DMS153 treated with DMSO at 0.1 percent for 48 hours (cell line): ENCODE measurements around the gene BRIX1.
A peak's percentile ranks its signal among the peaks of the same experiment; 100 is the strongest.
"Not testable (repeated sequence)": the region's sequence is repeated elsewhere in the genome, so short reads cannot be mapped to it uniquely, and the experiment has no call there.

ENCODE experiments used
- DNase-seq: peaks from one replicate; lab custom pipeline; 2025; ENCODE audit not compliant: unreplicated experiment; lab: John Stamatoyannopoulos, UW

BRIX1 gene

DNA sequence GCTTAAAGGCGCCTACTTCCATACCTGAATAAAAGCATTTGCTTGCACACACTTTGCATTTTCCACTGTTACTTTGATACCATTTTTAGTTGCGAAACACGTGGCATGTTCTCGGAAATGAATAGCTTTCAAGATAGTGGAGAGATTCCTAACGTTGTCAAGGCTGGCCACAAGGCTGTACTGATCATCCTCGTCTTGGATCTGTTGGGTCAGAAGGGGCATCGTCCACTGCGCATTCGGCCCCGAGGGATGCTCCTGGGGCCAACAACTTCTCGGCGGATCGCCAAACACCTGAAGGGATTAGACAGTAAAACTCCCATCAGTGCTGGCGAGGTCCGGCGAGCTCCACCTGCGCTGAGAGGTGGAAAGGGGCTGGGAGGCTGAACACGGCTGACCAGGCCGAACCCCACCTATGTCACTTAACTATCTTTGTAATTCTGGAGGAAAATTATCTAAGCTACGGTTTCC lies 806 bp upstream of the BRIX1 start:
- DNase-seq: no peak

DNA sequence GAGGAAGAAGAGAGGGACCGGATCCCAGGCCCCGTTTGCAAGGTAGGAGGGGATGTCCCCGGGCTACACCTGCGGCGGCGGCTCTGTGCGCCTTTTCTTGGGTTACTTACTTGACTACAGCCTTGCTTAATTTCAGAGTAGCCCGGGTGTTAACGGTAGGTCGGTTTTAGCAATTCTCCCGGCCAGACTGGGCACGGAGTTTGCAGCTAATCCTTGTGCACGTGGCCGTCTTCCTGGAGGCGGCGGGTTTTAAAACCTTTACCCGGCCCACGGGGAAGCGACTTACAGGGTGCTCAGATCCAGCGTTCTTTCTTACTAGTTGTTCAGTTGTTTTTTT lies 313 bp downstream of the BRIX1 start:
- DNase-seq: no peak

DNA sequence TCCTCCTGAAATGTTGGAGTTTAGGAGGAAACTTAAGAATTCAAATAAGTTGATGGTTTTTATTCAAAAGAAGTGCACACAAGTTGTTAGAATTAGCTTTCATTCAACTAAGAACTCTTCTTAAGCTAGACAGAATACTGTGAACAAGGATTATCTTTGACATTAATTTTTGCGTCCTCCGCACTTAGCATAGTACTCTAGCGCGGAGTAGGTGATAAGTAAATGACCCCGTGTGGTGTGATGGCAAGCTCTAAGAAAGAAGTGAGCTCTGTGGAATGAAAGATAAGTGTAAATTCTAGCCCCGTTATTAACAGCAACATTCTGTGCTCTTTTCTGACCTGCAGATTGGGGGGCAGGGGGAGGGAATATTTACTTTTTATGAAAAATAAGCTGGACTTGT lies 1.0 kb downstream of the BRIX1 start:
- no peak for DNase-seq

DNA sequence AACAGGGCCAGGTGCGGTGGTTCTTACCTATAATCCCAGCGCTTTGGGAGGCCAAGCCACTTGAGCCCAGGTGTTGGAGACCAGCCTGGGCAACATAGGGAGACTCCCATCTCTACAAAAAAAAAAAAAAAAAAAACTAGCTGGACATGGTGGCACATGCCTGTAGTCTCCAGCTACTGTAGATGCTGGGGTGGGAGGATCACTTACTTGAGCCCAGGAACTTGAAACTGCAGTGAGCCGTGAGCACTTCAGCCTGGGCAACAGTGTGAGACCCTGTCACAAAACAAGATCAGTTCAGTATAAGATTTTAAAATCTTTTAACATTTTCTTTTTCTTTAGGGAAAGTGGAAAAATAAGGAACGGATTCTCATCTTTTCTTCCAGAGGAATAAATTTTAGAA lies 2.5 kb downstream of the BRIX1 start:
- no peak for DNase-seq

DNA sequence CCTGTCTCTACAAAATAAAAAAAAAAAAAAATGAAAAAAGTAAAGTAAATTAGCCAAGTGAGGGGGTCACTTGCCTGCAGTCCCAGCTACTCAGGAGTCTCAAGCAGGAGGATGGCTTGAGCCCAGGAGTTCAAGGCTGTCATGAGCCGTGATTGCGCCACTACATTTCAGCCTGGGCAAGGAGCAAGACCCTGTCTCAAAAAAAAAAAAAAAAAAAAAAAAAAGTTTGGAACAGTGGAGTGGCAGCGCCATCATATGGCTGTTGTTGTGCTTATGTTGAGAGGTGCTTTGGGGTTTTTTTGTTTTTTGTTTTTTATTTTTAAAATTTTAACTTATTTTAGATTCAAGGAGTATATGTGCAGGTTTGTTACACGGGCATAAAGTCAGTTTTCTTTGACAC lies 3.6 kb downstream of the BRIX1 start:
- no peak for DNase-seq

DNA sequence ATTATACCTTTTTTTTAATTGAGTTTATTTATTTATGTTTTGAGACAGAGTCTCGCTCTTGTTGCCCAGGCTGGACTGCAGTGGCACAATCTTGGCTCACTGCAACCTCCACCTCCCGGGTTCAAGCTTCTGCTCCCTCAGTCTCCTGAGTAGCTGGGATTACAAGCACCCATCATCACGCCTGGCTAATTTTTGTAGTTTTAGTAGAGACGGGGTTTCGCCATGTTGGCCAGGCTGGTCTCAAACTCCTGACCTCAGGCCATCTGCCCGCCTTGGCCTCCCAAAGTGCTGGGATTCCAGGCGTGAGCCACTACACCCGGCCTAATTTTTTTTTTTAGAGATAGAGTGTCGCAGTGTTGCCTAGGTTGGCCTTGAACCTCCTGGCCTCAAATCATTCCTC lies 7.7 kb downstream of the BRIX1 start:
- not testable (repeated sequence) for DNase-seq

DNA sequence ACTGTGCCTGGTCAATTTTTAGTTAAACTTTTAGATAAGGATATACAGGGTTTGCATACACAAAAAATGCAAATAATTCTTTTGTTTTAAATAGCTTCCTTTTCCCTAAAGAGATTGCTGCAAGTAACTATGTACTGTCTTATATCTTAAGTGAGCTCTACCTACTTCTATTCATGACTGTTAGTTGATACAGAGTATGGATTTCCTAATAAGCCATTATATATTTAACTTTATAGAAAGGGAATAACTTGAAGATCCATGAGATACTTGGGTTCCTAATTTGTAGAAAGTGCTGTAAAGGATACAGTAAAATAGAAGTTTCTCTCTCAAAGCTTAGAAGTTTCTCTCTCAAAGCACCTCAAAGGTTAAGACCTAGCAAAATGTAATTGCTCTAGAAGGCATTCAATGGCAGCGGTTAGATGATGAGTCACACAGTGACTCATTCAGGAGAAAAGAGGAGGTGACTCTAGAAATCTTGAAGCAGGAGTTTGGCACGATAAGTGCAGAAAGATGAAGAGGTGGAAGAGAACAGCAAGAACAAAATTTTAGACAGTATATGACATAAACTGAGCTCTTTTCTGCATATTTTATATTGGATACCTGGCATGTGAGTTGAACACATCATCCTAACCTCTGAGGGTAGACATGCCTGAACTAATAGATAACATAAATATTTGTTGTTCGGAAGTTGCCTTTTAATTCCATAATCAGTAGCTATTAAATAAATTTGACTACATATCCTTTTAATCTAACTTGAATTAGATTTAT lies 8.4 kb downstream of the BRIX1 start:
- DNase-seq: no peak

DNA sequence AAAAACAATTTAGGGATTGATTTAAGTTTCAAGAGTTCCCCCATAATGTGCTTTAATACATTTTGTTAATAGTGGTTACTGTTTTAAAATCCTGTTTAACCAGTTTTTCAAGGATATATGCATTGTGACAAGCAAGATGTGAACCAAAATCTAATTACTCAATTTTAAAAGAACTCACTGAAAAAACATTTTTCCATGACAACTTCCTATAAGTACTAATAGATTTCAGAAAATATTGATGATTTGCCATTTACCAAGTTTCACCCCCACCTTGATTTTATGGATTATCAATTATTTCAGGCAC lies 8.9 kb downstream of the BRIX1 start:
- no peak for DNase-seq

DNA sequence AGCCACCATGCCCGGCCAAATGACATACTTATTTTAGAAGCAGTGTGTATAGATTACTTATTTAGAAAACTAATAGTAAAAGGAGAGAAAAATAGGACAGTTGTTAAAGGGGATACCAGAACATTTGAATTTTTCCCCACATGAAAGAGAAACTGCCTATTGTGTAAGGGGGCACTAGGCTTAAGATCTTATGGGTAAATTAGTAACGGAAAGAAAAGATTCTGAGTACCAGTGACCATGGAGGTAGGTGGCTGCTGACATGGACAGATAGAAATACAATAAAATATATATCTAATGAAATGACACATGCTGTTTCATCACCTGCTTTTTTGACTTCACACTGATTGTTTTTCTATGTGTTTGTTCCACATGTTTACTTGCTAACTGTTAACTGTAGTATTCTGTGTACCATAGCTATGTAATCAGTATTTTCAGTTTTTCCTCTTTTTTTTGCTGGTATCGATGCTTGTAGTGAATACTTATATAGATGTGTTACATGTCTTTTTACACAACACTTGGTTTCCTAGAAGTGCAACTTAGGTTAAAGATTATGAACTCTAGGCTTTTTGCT lies 10.9 kb downstream of the BRIX1 start:
- DNase-seq: no peak

DNA sequence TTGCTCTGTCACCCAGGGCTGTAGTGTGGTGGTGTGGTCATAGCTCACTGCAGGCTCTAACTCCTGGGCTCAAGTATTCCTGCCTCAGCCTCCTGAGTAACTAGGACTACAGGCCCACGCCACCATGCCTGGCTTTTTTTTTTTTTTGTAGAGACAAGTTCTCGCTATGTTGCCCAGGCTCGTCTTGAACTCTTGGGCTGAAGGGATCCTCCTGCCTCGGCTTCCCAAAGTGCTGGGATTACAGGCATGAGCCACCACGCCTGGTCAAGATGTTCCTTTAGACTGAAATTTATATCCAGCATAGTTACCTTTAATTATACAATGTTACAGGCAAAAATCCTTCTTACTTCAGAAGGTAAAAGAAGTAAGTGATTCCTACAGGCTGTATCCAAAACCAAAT lies 12.3 kb downstream of the BRIX1 start:
- no peak for DNase-seq

DNA sequence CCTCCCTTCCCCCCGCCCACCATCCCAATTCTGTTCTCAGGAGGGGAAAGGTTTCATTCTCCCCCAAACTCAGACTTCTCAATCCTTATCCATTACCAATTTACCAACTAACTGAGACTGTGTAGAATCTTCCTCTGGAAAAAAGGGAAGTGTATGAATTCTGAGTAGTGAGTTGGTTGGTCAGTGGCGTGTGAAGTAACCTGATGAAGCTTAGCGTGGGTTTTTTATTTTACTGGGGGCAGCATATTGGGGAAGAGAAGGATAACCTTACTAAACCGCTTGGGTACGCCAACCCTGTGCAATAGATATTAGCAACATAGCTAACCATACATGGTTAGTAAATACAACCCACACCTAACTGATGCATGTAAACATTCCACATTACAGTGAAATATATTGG lies 12.8 kb downstream of the BRIX1 start:
- DNase-seq: no peak

DNA sequence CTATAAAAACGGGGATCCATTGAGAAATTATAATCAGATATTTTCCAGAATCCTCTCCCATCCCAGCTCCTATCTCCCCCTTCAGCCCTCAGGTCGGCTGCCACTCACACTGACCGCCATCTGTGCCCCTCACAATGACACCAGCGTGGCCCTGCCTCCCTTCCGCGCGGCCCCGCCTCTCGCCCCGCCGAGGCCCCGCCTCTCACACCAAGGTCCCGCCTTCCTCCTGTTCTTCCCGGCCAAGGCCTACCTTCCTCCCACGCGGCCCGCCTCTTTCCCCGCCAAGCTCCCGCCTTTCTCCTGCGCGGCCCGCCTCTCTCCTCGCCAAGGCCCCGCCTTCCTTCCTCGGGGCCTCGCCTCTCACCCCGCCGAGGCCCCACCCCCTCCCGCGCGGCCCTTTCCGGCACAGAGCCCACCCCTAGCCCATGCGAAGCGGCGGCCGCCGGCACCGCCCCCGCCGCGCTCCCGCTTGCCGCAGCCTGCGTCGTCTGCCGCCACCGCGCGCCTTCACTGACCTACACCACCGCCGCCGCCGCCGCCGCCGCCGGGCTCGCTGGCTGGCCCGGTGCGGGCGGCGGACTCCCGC lies 13.7 kb downstream of the BRIX1 start, which contains the start of gene DNAJC21:
Gene DNAJC21 (plus strand): TSS at position 426 of the 586 bp plus-strand sequence. CDS start 261 bp downstream, outside the sequence.
- DNase-seq: peak; percentile 99

DNA sequence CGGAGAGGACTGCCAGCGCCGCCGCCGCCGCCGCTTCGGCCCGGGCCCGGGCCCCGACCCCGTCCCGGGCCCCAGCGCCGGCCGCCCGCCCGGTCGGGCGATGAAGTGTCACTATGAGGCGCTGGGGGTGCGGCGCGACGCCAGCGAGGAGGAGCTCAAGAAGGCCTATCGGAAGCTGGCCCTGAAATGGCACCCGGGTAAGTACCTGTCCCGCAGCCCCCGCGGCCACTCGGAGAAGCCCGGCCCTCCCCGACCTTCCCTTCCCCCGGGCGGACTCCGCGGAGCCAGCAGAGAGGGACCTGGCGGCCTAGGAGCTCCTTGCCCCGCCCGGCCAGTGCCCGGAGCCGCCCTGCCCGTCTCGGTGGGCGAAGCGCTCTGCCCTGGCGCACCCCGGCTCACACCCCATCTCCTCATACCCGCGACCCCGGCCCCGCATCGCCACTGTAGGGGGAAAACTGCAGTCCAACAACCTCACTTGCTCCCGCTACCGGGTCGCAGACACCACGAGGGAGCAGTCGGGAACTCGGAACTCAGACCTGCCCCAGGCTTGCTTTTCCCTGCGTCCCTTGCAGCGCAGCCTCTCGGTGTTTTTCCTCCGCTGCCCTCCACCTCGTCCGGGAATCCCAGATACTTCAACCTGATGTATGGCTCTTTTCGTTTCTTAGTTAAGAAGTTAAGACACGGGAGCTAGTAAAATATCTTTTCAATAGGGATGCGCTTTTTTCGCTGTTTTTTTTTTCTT lies 14.4 kb downstream of the BRIX1 start:
- DNase-seq: peak; percentile 56

DNA sequence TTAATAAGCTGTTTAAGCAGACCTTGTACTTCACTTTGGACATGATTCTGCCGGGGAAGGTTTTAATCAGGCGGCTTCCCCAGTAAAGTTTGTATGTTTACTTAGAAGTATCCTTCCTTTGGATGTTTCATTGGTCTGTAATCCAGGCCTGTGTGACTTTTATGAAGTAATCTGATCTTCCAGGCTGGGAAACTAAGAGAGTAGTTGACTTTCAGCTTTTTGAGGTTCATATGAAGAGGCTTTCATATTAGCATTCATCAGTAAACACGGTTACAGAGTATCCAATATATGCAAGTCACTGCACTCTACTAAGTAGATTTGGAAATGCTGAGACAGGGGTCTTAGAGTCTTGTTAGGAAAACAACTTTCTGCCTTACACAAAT lies 14.9 kb downstream of the BRIX1 start:
- no peak for DNase-seq

DNA sequence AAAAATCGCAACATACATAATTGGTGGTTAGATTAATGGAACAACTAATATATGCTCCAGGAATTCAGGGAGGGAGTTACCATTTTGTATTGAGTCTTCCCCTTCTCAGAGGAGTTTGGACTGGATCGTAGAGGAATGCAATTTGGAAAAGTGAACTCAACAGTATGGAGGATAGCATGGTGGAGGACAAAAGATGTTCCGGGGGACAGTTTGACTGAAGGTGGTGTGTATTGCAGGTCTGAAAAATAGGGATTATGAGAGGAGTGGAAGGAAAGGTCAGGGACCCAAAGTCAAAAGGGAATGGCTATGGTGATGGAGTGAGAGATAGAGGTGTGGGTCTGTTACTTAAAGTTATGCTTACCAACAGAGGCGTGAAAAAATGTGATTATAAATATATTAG lies 15.4 kb downstream of the BRIX1 start:
- DNase-seq: no peak

DNA sequence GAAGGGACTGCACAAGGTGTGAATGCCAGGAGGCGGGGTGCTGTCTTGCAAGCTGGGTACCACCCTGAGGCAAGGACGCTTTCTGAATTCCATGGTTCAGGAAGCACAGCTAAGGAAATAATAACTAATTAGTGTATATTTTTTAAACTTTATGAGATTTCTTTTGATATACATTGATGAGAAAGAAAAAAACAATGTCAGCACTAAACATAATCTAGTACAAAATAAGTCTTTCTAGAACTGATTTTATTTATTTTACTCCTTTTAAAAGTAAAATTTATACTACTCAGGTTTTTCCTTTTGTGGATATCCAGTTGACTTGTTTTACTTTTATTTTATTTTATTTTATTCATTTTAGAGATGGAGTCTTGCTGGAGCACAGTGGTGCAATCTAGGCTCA lies 17.4 kb downstream of the BRIX1 start:
- no peak for DNase-seq

DNA sequence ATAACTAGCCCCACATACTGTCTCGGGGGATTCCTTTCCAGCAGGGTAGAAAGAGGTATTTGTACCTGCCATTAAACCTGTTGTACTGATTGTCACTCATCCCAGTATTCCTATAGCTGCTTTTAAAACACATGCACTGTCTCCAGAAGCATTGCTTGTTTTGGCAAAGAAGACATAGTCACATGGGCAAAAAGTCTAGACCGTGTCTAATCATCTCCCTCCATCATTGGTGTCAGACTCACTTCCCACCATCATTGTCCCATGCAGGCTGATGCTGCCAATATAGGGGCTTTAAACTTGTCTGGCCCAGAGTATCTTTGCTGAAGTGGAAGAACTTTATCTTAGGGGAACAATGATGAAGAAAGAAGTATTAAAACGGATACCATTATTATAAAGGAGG lies 26.4 kb downstream of the BRIX1 start:
- DNase-seq: no peak

DNA sequence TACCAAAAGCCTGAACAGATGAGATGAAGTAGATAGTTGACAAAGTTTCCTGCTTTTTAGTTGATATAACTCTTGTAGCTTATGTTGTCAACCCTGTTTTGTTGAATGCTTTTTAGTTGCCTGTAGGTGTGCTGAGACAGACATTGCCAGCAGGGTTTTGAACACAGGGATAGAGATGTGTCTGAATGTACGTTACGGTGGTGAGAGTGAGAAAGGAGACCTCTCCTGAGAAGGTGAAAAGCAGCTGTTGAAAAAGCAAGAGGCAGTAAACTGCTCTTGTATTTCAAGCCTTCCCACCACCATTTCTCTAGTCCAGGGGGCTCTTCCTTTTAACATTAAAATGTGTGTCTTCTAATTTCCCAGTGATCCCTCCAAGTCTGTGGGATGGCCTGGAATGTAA lies 28.5 kb downstream of the BRIX1 start:
- no peak for DNase-seq

DNA sequence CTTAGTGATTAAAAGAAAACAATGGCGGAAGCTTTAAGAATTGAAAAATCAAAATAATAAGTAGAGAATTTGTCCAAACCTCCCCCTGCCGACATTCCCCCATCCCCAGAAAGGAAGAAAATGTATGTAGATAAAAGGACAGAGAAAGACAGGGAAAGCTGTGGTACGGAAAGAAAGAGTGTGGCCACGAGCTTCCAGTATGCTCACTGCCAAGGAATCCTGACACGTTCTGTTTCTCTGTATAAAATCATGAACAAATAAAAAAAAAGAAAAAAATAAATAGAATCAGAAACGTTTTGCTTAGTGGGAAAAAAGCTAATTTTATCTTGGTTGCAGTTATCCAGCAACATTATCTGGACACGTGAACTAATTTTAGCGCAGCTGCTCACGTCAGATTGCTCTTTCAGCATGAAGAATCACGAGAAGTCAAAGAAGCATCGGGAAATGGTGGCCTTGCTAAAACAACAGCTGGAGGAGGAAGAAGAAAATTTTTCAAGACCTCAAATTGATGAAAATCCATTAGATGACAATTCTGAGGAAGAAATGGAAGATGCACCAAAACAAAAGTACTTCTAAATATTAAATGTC lies 29.0 kb downstream of the BRIX1 start:
- no peak for DNase-seq

DNA sequence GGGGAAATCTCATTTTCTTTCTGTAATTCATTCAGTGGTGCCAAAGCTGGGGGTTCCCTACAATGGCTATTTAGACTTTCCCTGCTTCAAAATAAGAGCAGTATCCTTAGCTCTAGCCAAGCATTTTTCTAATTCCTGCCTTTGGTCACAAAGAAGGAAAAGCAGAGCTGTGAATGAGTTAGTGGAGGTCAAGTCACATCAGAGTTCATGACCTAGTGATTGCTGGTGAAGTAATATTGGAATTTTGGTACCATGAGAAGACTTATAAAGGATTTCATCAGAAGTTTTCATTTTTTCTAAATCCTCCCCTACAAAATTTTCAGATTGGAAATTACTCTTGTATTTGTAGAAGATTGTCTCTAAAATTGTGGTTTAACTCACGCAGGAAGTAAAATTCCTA lies 41.8 kb downstream of the BRIX1 start:
- DNase-seq: no peak

DNA sequence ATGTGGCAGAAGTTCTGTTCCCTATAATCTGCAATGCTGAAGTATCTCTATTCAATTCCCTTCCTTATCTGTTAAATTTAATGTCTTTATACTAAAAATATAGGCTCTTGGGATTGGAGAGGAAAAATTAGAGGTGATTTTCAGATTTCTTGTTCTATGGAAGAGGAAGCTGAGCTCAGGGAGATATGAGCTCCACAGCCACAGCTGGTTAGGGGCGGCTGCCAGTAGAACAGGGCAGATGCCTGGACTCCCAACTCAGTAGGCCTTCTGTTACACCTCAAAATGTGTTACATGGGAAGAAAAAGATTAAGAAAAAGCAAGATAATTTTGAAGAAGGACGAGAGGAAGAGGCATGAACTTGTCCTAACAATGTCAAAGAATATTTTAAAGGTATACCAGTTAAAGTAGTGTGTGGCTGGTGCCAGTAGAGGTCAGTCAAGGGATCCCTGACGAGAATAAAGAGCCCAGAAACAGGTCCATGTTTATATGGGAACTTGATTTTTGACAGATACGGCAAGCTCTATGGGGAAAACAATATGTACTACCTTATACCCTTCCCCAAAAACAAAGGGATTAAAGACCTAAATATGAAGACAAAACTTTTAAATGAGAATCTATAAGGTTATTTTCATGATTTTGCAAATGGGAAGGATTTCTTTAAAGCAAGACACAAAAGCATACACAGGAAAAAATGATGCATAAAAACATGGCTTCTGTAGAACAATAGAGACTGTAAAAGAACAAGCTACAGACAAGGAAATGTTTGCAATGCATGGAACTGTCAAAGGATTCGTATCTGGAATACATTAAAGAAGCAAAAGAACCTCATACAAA lies 42.6 kb downstream of the BRIX1 start:
- DNase-seq: peak; percentile 9
